DMS114 treated with DMSO at 0.1 percent for 48 hours (cell line): ENCODE data around the gene CDKL5.

Experiments
- DNase-seq: peaks from one replicate; lab custom pipeline; 2025; ENCODE audit not compliant: unreplicated experiment; lab: John Stamatoyannopoulos, UW

CDKL5 gene

DNA sequence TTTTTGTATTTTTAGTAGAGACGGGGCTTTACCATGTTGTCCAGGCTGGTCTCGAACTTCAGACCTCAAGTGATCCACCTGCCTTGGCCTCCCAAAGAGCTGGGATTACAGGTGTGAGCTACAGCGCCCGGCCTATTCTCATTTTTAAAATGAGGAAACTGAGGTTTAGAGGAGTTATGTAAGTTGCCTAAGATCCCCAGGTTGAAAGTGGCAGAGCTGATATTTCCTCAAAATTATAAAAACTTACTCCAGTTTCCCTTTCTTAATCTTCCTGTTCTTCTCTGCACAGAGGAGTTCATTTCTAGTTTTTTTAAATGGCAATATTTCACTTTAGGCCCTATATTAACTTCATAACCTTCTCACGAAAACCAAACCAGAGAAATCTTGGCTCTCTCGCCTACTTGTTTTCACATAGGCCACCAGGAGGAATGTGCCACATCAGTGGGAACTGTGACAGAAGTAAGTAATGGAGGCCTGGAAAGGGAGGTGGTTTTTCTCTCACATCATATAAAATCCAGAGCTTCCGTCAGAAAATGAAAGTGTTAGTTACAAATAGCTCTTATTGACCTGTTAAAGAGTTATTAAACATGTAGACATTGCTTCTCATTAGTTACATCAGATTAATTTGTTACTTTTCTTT lies 262.6 kb downstream of the CDKL5 start:
- DNase-seq = no peak

DNA sequence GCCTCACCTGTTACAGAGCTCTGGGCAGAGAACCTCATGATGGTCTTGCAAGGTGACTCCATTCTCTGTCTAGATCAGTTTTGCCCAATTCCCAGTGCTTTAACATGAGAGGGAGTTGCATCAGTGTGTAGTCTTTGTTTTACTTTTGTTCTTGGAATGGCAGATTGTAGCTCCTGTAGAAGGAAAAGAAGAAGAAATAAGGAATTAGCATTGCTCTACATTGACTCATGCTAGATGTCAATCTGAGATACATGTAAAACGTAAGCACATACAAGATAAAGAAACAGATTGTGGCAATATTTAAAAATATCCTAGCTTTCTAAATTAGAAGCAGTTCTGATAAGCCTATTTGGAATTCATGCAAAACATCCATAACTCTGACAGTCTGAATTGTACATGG lies 266.0 kb downstream of the CDKL5 start:
- no peak for DNase-seq

DNA sequence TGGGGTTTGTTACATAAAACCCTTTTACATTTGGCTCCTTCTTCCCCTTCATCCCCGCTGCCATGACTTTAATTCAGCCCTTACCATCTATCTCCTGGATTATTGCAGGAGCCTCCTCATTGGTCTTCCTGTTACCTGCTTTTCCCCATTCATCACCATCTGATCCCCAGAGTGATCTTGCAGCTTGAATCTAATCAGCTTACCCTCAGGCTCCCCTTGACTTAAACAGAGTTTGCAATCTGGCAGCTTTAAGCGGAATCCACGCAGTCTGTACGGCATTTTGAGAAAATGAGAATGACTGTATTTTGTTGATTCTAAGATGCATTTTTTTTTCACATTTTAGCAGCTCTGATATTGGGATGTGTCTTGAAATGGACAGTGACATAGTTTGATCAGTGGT lies 267.1 kb downstream of the CDKL5 start:
- DNase-seq = no peak

DNA sequence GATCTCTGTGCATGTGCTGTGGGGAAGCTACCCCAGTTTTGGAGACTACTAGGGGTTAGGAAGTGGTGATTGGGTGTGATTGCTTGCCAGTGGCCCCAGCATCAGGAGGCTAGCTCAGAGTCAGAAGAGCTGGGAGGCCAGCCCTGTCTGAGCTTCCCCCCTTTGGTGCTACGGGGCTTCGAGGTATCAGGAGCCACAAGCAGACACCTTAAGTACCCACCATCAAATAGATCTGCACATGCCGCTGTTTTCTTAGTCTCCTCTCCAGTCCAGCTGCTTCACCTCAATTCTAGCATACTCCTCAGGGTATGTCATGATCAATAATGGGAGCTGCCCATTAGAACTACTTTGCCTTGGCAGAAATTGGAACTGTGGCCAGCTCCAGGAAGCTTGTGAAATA lies 271.2 kb downstream of the CDKL5 start:
- no peak for DNase-seq

DNA sequence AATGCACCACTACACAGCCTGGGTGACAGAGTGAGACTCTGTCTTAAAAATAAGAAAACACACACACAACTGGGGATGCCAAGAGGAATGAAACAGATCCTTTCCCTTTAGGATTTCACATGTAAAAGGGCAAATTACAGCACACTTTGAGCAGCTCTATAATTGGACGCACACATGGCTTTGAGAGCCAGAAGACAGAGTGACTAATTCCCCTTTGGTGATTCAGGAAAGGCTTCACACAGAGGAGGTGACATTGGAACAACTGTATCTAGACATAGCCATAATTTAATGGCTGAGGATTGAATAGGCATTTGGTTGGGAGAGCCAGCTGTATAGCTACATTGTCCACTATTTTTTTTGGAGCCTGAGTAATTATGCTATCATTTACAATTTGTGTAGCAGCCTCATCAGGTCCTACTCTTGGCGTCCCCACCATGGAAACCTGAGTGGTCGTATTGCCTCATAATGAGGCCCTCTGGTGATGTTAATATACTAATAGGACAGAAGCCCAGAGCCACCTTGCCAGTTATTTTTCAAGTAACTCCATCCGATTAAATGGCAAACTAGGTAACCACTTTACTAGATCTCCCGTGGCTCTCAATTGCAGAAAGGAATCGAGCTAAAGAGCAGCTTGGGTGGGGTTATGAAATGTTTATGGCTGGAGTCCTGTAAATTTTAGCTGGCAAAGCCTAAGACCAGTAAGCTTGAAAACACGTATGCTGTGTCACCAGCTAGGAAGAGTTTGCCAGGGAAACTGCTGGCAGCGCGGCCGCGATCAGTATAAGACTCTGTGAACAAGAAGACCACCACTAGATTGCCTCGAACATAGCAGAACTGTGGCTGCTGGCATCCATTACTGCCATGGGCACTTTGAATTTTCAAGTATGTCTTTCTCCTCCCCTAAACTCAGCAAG lies 273.6 kb downstream of the CDKL5 start:
- DNase-seq = no peak

DNA sequence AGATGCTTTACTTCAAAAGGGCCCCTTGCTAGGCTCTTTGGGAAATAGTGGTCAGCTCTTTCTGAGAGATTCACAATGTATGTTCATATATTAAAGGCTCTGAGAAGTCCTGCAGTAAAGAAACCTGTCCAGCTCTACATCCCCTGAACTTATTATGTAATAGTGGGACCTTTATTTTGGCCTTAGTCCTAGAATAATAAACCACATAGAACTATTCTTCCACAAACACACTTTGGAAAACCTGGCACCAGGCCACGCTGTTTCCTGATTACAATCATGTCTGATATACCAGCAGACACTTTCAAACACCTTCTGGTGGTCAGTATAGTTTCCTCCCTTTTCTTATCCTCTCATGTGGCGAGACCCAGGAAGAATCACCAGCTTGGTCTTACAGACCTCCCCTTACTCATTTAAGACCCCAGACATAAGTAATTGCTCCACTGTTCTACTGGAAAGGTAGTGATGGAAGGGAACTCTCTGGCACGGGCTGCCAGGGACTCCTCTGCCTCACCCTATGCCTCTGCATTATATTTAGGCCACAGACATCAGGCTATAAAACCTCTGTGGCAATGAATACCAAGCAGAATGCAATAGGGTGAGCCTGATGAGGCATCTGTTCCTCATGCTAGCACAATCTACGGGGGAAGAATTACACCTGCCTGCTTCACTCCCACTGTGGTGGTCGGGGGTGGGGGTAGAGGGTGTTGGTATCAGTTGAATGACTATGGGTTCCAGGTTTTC lies 276.4 kb downstream of the CDKL5 start:
- DNase-seq = no peak

DNA sequence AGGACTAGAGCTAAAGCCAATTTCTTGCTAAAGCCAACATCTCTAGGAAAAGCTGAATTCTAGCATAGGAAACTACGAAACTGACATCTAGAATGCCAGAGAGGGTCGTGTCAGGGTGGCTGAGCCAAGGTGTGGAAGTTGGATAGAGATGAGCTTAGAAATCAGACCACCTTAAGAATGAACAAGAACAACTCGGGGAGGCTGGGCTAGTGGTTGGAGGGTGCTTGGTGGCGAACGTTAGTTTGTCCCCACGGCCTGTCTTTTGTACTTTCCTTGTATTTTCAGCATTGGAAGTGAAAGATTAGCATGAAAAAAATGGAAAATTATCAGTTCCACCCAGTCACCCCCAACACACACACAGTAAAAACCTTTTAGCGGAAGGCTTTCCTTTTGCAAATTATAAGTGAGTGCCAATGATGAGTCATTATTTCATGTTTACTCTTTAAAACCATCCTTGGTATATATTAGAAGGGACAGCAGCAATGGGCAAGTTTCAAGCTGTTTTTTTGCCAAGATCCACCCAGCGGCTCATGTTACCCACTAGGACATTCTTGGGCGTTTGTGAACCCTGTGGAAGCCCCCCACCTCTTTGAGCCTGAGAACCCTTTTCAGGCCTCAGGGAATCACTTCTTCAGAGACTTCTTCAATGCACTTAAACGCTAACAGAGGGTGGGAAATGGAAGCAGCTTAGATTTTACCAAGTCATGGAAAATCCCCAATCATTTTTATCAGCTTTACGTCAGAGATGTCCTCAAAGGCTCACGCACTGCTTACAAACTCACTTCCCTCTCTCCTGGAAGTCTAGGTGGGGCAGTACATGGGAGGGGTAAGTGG lies 277.2 kb downstream of the CDKL5 start:
- no peak for DNase-seq
